Kidney epithelial cell (primary cell): ENCODE data around the gene FDXR. TPM values are rescaled to one million over a fixed set of nuclear protein-coding genes. Genes with fewer than 3 reads are reported as not detected.

Experiments
- DNase-seq: peaks from one replicate; pipeline ENCODE4 v3.0.0-alpha.2; 2010; ENCODE audit warnings: low read depth
- H3K27me3 ChIP-seq: 2 replicates; pipeline ENCODE4 v1.6.0; 2011; ENCODE audit warnings: low read length; ENCODE audit not compliant: control insufficient read depth, insufficient read depth
- H3K36me3 ChIP-seq: 2 replicates; pipeline ENCODE4 v1.5.1; 2011; ENCODE audit warnings: low read length; ENCODE audit not compliant: control insufficient read depth, insufficient read depth
- H3K4me3 ChIP-seq: 2 replicates; pipeline ENCODE4 v1.5.1; 2011; ENCODE audit warnings: low read depth, mild to moderate bottlenecking, control low read depth, low read length
- total RNA-seq: library from RNA; depleted of rRNA; stranded (reverse); fragments of >200 nt; gene quantifications from 2 replicates; pipeline ENCODE4 v1.2.3, GENCODE V29; 2015
- TF ChIP-seq, protein P1 (sequence below): IDR thresholded peaks from 2 replicates; pipeline ENCODE4 v1.5.1; 2011; ENCODE audit warnings: mild to moderate bottlenecking, moderate library complexity, low read length, control low read depth, inconsistent platforms; ENCODE audit not compliant: insufficient read depth, poor library complexity, severe bottlenecking

FDXR gene
- total RNA-seq, 1 donor from 2014 or later, result 34.0 TPM

DNA sequence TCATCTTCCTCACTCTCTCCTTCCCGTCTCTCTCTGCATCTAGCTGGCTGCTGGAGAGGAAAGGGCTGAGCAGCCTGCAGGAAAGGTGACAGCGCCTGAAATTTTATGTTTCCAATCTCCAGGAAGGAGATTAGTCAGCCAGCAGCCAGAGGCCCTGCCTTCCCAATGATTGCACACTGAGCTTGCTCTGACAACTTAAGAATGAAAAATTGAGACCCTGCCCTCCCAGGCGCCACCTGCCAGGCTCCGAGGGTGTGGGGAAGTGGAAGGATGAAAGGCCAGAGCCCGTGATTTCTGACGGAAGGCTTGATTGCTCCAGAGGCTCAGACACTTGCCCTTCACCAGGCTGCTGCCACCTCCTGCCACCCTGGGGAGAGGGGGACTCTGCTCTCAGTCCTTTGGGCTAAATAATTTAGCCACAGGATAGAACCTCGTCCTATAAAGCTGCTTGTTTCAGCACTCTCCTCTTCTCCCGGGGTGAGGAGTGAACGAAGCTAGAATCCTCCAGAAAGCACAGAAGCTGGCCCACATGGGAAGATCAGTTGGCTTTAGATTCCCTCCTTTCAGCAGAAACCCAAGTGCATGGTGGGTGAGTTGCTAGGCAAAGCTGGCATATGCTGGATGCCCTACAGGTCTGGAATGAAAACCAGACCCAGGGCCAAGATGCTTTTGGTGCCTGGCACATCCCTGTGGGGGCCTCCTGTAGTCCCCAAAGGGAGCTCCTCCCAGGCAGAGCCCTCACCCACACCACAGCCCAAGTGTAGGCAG lies 46.7 kb downstream of the FDXR start:
- Histone ChIP-seq H3K4me3 (no peak overlapping the region), H3K36me3 (no peaks in the 10 kb centered on the region), H3K27me3 (no peaks in the 10 kb centered on the region)
- no peak for DNase-seq
- TF ChIP-seq, protein P1, sequence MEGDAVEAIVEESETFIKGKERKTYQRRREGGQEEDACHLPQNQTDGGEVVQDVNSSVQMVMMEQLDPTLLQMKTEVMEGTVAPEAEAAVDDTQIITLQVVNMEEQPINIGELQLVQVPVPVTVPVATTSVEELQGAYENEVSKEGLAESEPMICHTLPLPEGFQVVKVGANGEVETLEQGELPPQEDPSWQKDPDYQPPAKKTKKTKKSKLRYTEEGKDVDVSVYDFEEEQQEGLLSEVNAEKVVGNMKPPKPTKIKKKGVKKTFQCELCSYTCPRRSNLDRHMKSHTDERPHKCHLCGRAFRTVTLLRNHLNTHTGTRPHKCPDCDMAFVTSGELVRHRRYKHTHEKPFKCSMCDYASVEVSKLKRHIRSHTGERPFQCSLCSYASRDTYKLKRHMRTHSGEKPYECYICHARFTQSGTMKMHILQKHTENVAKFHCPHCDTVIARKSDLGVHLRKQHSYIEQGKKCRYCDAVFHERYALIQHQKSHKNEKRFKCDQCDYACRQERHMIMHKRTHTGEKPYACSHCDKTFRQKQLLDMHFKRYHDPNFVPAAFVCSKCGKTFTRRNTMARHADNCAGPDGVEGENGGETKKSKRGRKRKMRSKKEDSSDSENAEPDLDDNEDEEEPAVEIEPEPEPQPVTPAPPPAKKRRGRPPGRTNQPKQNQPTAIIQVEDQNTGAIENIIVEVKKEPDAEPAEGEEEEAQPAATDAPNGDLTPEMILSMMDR, result no peak

DNA sequence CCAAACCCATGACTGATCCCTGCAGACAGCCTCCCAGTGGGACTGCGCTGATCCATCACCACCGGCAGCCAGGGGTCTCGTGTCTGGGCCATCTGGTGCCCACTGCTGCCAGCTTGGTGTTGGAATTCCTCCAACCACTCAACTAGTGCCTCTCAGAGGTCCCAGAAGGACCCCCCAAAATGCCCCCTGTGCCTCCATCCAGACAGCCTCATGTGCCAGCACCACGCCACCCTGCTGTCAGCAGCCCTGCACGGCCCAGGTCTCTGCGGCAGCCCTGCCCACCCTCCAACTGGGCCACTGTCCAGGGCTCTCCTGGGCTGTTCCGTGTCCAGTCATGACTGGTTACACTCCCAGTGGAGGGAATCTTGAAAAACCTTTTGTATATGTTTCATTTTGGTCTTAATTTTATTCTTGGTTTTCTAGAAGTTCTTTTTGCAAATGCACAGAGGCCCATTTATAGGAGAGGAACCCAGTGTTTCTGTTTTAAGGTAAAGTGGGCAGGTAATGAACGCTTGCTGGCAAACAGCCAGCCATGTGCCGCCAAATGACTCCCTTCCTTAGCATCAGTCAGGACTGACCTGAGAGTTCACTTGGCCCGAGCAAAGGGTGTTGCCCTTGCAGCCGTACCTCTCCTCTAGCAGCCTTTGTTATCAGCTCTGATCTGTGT lies 47.7 kb downstream of the FDXR start:
- no peak for DNase-seq
- TF ChIP-seq, protein P1, result no peak
- Histone ChIP-seq H3K27me3 (no peaks in the 10 kb centered on the region), H3K36me3 (no peaks in the 10 kb centered on the region), H3K4me3 (no peak overlapping the region)

DNA sequence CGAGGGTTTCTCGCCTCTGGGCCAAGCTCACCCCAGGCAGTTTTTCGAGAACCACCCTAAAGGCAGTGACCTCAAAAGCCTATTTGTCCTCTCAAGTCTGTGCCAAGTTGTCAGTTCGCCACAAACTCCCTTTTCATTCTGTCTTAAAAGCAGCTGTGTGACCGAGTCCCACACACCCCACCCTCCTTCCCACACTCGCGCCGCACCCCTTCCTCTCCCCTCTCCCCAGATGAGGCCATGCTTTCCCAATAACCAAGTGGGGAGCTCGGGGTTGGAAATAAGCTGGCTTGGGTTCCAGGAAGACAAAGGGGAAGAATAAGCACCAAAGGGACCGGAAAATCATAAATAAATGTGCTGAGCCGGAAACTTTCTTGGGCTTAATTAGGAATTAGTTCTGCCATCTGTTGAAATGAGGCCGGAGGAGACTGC lies 49.8 kb downstream of the FDXR start:
- DNase-seq, result no peak
- H3K36me3 ChIP-seq, result no peaks in the 10 kb centered on the region
- no peak overlapping the region for H3K4me3 ChIP-seq
- TF ChIP-seq, protein P1, result no peak
- no peaks in the 10 kb centered on the region for H3K27me3 ChIP-seq

DNA sequence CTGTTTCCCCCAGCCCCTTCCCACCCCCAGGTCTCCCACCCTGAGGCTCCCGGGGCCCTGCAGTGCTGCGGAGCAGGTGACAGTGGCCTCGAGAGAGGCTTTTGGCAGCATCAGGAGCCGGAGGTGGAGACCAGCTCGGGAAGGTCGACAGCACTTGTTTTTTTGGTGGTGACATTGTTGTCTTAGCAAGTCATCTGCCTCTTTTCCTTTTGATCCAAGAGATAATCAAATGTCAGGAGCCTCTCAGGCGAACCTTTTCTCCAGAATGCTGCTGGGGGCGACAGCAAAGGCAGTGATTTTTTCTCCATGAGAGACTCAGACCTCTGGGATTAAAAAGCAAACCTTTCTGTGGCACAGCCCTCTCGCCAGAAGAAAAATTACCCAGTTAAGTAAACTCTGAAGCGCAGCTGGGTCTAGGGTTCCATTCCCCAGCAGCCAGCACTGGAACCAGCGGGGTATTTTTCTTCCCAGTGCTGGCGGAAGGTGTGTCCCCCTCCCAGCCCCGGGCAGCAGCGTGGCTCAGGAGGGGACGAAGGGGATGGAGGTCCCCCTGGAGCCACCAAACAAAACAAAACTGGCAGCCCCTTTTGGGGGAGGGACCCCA lies 50.4 kb downstream of the FDXR start:
- H3K4me3 ChIP-seq, result no peak overlapping the region
- TF ChIP-seq, protein P1, result no peak
- H3K36me3 ChIP-seq, result no peaks in the 10 kb centered on the region
- DNase-seq, result no peak
- no peaks in the 10 kb centered on the region for H3K27me3 ChIP-seq

DNA sequence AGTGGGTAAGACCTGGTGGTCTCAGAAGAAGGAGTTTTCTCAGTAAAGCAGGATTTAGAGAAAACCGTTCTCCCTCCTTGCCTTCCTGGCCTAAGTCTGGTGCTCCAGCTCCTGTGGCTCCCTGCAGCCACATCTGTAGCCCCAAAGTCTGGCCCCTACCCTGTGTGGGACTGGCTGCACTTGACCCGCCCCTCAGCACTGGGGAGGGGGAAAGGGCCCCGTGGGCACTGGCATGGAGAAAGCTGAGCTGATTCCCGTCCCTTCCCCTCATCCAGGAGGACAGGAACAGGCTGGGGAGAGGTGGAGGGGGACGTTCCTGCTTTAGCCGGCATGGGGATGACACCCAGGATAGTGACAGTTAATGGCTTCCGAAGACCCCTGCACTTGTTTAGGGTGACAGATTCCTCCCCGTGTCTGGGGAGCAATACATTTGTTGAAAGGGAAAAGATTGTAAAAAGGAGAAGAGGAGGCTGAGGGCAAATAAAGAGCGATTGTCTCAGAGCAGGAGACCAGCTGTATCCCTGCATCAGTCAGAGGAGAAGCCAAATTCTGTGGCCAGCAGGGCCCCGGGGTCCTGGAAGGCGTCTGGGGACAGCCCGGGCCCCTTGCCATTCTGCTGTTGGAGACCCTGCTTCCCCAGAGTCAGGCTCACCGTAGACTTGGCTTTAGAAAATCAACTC lies 51.0 kb downstream of the FDXR start:
- no peak overlapping the region for H3K4me3 ChIP-seq
- no peaks in the 10 kb centered on the region for H3K36me3 ChIP-seq
- TF ChIP-seq, protein P1, result no peak
- H3K27me3 ChIP-seq, result no peaks in the 10 kb centered on the region
- DNase-seq, result no peak
